ENCODE data around the gene SLC44A4. TPM values are rescaled to one million over a fixed set of nuclear protein-coding genes. Genes with fewer than 3 reads are reported as not detected.
"Not testable (repeated sequence)": the region's sequence is repeated elsewhere in the genome, so short reads cannot be mapped to it uniquely, and the experiment has no call there.

The SLC44A4 gene
- total RNA-seq, 4 donors from 2014 or later = 1.6 TPM; not detected in 3

- Histone ChIP-seq H3K27ac (no peak overlapping the region), H3K4me3 (no peak overlapping the region), H3K27me3 (no peaks in the 10 kb centered on the region), H3K36me3 (no peaks in the 10 kb centered on the region), H3K9me3 (no peaks in the 10 kb centered on the region), H3K4me1 (peaks cover under 1 to 3% of the 10 kb centered on the region in 2 donors)
- intact Hi-C loops (cut with DNase I; ENCODE audit: low total_unique reads) = loop anchor here (10.0 kb wide), 1 partner anchor 95 kb away; the partner anchor contains the start of gene VWA7
- no peak for DNase-seq
- no peak for ATAC-seq
- in situ Hi-C loops (cut with MboI; ENCODE audit: low sequenced_read_pairs in 4 of 4) = loop anchor here in 1 of 4 donors (25.0 kb wide), 1 partner anchor 1418 kb away; the partner anchor contains the start of genes B3GALT4, PFDN6, RGL2 and WDR46
- TF ChIP-seq POLR2A (IDR thresholded peaks at IDR 0.05) (no peak), CTCF (IDR thresholded peaks at IDR 0.05 in 4 of 5, conservative IDR thresholded peaks at IDR 0.05 in 1 of 5) (no peak)
Measured at GRCh38 chr6:31869343-31869742, 9.5 kb downstream of the SLC44A4 start.

- ATAC-seq, H3K27ac ChIP-seq, H3K27me3 ChIP-seq, H3K36me3 ChIP-seq, DNase-seq, H3K4me3 ChIP-seq, H3K9me3 ChIP-seq, H3K4me1 ChIP-seq: not testable (repeated sequence)
- in situ Hi-C loops (cut with MboI; ENCODE audit: low sequenced_read_pairs in 4 of 4) = loop anchor here in 1 of 4 donors (25.0 kb wide), 1 partner anchor 1419 kb away; the partner anchor contains the start of genes B3GALT4, PFDN6, RGL2 and WDR46
- intact Hi-C loops (cut with DNase I; ENCODE audit: low total_unique reads) = loop anchor here (10.0 kb wide), 1 partner anchor 94 kb away; the partner anchor contains the start of gene VWA7
Measured at GRCh38 chr6:31868658-31868971, 10.2 kb downstream of the SLC44A4 start.

GRCh38 chr6:31865205-31866118 lies 13.3 kb downstream of the SLC44A4 start:
- intact Hi-C loops (cut with DNase I; ENCODE audit: low total_unique reads) = loop anchor here (10.0 kb wide), 1 partner anchor 91 kb away; the partner anchor contains the start of gene VWA7
- no peak overlapping the region for H3K27ac ChIP-seq
- no peak overlapping the region for H3K4me3 ChIP-seq
- no peak for TF ChIP-seq POLR2A (IDR thresholded peaks at IDR 0.05)
- TF ChIP-seq CTCF (IDR thresholded peaks at IDR 0.05 in 4 of 5, conservative IDR thresholded peaks at IDR 0.05 in 1 of 5) = no peak
- in situ Hi-C loops (cut with MboI; ENCODE audit: low sequenced_read_pairs in 4 of 4) = loop anchor here in 1 of 4 donors (25.0 kb wide), 1 partner anchor 1422 kb away; the partner anchor contains the start of genes B3GALT4, PFDN6, RGL2 and WDR46
- H3K36me3 ChIP-seq = peaks cover 0 to 10% of the 10 kb centered on the region in 2 donors
- DNase-seq (no peak), ATAC-seq (no peak)
- no peaks in the 10 kb centered on the region for H3K27me3 ChIP-seq
- H3K4me1 ChIP-seq = peaks cover 20 to 22% of the 10 kb centered on the region in 2 donors
- no peaks in the 10 kb centered on the region for H3K9me3 ChIP-seq

- H3K4me3 ChIP-seq = no peak overlapping the region
- TF ChIP-seq CTCF (IDR thresholded peaks at IDR 0.05 in 4 of 5, conservative IDR thresholded peaks at IDR 0.05 in 1 of 5) = no peak
- TF ChIP-seq POLR2A (IDR thresholded peaks at IDR 0.05) = no peak
- in situ Hi-C loops (cut with MboI; ENCODE audit: low sequenced_read_pairs in 4 of 4) (loop anchor here in 1 of 4 donors (25.0 kb wide), 1 partner anchor 1422 kb away; the partner anchor contains the start of genes B3GALT4, PFDN6, RGL2 and WDR46), intact Hi-C loops (cut with DNase I; ENCODE audit: low total_unique reads) (loop anchor here (5.0 to 10.0 kb wide), 2 partner anchors 90 to 318 kb away; partner anchors contain the start of genes ATP6V1G2, NFKBIL1 and VWA7)
- ATAC-seq = no peak
- H3K4me1 ChIP-seq = peaks cover 20 to 22% of the 10 kb centered on the region in 2 donors
- H3K36me3 ChIP-seq = peaks cover 0 to 16% of the 10 kb centered on the region in 2 donors
- no peaks in the 10 kb centered on the region for H3K27me3 ChIP-seq
- DNase-seq = no peak
- no peak overlapping the region for H3K27ac ChIP-seq
- H3K9me3 ChIP-seq = no peaks in the 10 kb centered on the region
Measured at GRCh38 chr6:31864818-31865204, 14.0 kb downstream of the SLC44A4 start.

- Histone ChIP-seq H3K27ac (peak overlapping the region; percentile 68 to 90 (median 83)), H3K36me3 (peaks cover 0 to 22% of the 10 kb centered on the region in 2 donors), H3K4me1 (peaks cover 20 to 22% of the 10 kb centered on the region in 2 donors), H3K4me3 (peak overlapping the region; percentile 61 to 92 (median 73))
- ATAC-seq, H3K9me3 ChIP-seq, H3K27me3 ChIP-seq, DNase-seq: not testable (repeated sequence)
- intact Hi-C loops (cut with DNase I; ENCODE audit: low total_unique reads) (loop anchor here (5.0 to 10.0 kb wide), 2 partner anchors 89 to 317 kb away; partner anchors contain the start of genes ATP6V1G2, NFKBIL1 and VWA7), in situ Hi-C loops (cut with MboI; ENCODE audit: low sequenced_read_pairs in 4 of 4) (loop anchor here in 1 of 4 donors (25.0 kb wide), 1 partner anchor 1423 kb away; the partner anchor contains the start of genes B3GALT4, PFDN6, RGL2 and WDR46)
Measured at GRCh38 chr6:31864123-31864562, 14.7 kb downstream of the SLC44A4 start.
